Measurements from ENCODE around the gene NWD2. TPM values are rescaled to one million over a fixed set of nuclear protein-coding genes. Genes with fewer than 3 reads are reported as not detected.
"Not testable (repeated sequence)": the region's sequence is repeated elsewhere in the genome, so short reads cannot be mapped to it uniquely, and the experiment has no call there.

Gene NWD2
- total and polyA plus RNA-seq, 3 donors from 2014 or later, result 0.12 to 0.63 (median 0.50) TPM

GRCh38 chr4:37487668-37488067 lies 243.1 kb downstream of the NWD2 start:
- TF ChIP-seq POLR2A (IDR thresholded peaks at IDR 0.05), result no peak
- TF ChIP-seq CTCF (IDR thresholded peaks at IDR 0.05), result no peak
- no peaks in the 10 kb centered on the region for H3K27me3 ChIP-seq
- H3K27ac ChIP-seq, result no peak overlapping the region
- no peaks in the 10 kb centered on the region for H3K36me3 ChIP-seq (ENCODE audit: low read depth, missing control alignments)
- no peak overlapping the region for H3K4me3 ChIP-seq
- no peaks in the 10 kb centered on the region for H3K9me3 ChIP-seq
- no peaks in the 10 kb centered on the region for H3K4me1 ChIP-seq
- intact Hi-C loops (cut with DNase I; ENCODE audit: low total_unique reads), result no loop called here
- DNase-seq, result no peak

GRCh38 chr4:37489697-37490096 lies 245.2 kb downstream of the NWD2 start:
- Histone ChIP-seq H3K36me3 (ENCODE audit: low read depth, missing control alignments) (no peaks in the 10 kb centered on the region), H3K4me3 (no peak overlapping the region), H3K27me3 (no peaks in the 10 kb centered on the region), H3K27ac (no peak overlapping the region), H3K9me3 (no peaks in the 10 kb centered on the region), H3K4me1 (no peaks in the 10 kb centered on the region)
- WGBS, 2 donors, result 69 to 82% methylated on average over 1 of the region's 1 CpG
- TF ChIP-seq POLR2A (IDR thresholded peaks at IDR 0.05) (no peak), CTCF (IDR thresholded peaks at IDR 0.05) (no peak)
- DNase-seq, result no peak
- intact Hi-C loops (cut with DNase I; ENCODE audit: low total_unique reads), result no loop called here

GRCh38 chr4:37490391-37491347 lies 246.1 kb downstream of the NWD2 start:
- Histone ChIP-seq H3K9me3 (no peaks in the 10 kb centered on the region), H3K4me3 (no peak overlapping the region), H3K27me3 (no peaks in the 10 kb centered on the region), H3K36me3 (ENCODE audit: low read depth, missing control alignments) (no peaks in the 10 kb centered on the region), H3K4me1 (no peaks in the 10 kb centered on the region), H3K27ac (no peak overlapping the region)
- intact Hi-C loops (cut with DNase I; ENCODE audit: low total_unique reads), result no loop called here
- WGBS, 2 donors, result 88 to 91% methylated on average over 9 of the region's 9 CpGs
- TF ChIP-seq POLR2A (IDR thresholded peaks at IDR 0.05) (no peak), CTCF (IDR thresholded peaks at IDR 0.05) (no peak)
- DNase-seq, result no peak

- H3K27ac ChIP-seq; H3K4me1 ChIP-seq; H3K27me3 ChIP-seq; H3K4me3 ChIP-seq; H3K36me3 ChIP-seq (ENCODE audit: low read depth, missing control alignments); intact Hi-C loops (cut with DNase I; ENCODE audit: low total_unique reads); H3K9me3 ChIP-seq; DNase-seq: not testable (repeated sequence)
- 96 to 98% methylated on average over 4 of the region's 4 CpGs for WGBS, 2 donors
Measured at GRCh38 chr4:37495353-37495752, 250.8 kb downstream of the NWD2 start.

Small RNA genes lying within 50 kb of the gene (microRNA-seq; reads per million reads assigned to microRNA genes)
- gene MIR4801 (ENCODE audit: borderline number of aligned reads in 2 of 2, borderline replicate concordance in 1 of 2), result 0 reads per million in 2 donors

Small RNA genes lying within 50 kb of the gene (small RNA-seq; reads per million reads assigned to genes)
- gene MIR4801, result 0 reads per million in 2 donors

All from testis (tissue), 3 donors.